ENCODE results near the gene SPATA6L.
"Not testable (repeated sequence)": the region's sequence is repeated elsewhere in the genome, so short reads cannot be mapped to it uniquely, and the experiment has no call there.

SPATA6L gene

GRCh38 chr9:4679268-4680172 is 13.2 kb upstream of the SPATA6L start, which contains the start of gene CDC37L1:
TSS of gene CDC37L1 (plus strand) at chr9:4679569. CDS start at chr9:4679768, 199 bp downstream.
- DNase-seq (ENCODE audit: low read depth, low spot score): peak; percentile 81
- H3K27ac ChIP-seq: peak within 1 kb of the TSS; percentile 92

DNA sequence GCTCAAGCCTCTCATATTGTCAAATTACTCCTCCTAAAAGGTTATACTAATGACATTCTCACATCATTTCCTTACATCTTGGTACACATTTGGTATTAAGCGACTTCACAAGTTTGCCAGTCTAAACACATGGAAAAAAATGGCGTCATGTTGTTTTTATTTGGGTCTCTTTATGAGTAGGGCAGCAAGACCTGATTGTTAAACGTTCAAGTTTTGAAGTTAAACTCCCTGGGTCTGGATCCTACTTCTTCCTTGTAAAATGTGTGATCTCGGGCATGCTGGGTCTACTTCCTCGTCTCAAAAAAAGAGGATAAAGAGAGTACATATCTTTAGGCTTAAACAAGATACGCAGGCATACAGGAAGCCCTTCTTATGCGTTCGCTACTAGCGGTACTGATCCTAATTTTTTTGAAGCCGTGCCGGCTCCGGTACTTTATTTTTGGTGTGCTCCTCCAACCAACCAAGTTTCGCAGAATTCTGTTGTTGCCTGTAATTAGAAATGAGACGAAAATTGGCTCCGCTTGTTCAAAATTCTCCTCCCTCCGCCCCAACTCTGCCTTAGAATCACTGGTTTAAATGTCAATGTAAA is 12.5 kb upstream of the SPATA6L start:
- H3K27ac ChIP-seq: peak overlapping the region; percentile 92
- no peak for DNase-seq (ENCODE audit: low read depth, low spot score)

- no peak for DNase-seq (ENCODE audit: low read depth, low spot score)
- H3K27ac ChIP-seq: peak overlapping the region; percentile 92
These were observed 11.1 kb upstream of the SPATA6L start for GRCh38 chr9:4677392-4677791.

GRCh38 chr9:4674783-4675182 is 8.5 kb upstream of the SPATA6L start:
- peak overlapping the region; percentile 45 for H3K27ac ChIP-seq
- DNase-seq (ENCODE audit: low read depth, low spot score): peak; percentile 48

GRCh38 chr9:4671737-4672136 is 5.5 kb upstream of the SPATA6L start:
- no peak for DNase-seq (ENCODE audit: low read depth, low spot score)
- no peak overlapping the region for H3K27ac ChIP-seq

- no peak overlapping the region for H3K27ac ChIP-seq
- DNase-seq (ENCODE audit: low read depth, low spot score): no peak
These were observed 4.3 kb upstream of the SPATA6L start for GRCh38 chr9:4670591-4670990.

DNA sequence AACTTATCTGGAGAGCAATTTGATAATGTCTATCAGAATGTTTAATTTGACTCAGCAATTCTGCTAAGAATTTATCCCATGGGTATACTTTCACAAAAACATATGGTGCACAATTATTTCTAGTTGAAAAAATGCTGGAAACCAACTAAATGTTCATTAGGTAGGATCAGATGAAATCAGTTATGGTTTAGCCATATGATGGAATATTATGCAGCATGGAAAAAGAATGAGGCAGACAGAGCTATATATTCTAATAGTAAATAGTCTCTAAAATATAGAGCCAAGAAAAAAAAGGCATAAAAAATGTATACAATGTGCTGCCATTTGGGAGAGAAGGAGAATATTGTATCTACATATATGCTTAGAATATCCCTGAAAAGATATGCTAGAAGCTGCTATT is 3.6 kb upstream of the SPATA6L start:
- DNase-seq (ENCODE audit: low read depth, low spot score): no peak
- no peak overlapping the region for H3K27ac ChIP-seq

DNA sequence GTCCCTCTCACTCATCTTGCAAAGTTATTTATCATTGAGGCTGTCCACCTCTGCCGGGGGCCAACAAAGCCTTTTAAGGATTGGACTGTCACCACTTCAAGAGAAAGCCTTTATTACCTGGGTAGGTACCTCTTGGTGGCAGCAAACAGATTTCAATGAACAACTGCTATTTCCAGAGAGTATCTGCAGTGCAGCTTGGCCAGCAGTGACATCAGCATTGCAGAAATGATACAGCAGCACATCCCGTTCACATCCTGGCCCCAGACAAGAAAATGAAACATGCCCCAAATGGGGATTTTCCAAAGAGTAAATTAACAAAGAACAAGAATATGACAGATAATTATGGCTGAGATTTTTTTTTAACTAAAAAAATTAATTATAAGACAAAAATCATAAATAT is 2.3 kb upstream of the SPATA6L start:
- DNase-seq (ENCODE audit: low read depth, low spot score): no peak

DNA sequence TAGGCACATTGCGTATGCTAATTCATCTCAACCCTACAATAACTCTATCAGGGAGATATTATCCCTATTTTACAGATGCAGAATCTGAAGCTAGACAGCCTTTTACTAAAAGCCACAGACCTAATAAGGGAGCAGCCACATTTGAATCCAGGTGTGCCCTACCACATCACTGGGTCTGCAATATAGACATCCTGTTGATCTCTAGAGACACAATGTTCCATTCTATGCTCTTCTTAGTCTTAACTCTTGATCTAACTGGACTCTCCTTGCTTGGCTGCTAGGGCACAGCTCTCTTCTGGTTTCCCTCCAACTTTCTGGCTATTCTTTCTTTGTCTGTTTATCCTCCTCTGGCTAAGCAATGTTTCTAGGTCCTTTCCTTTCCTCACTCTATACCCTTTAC is 1.4 kb upstream of the SPATA6L start:
- no peak overlapping the region for H3K27ac ChIP-seq
- DNase-seq (ENCODE audit: low read depth, low spot score): no peak

More for the DNA sequence above, 2.3 kb upstream of the SPATA6L start:
- H3K27ac ChIP-seq: no peak overlapping the region

DNA sequence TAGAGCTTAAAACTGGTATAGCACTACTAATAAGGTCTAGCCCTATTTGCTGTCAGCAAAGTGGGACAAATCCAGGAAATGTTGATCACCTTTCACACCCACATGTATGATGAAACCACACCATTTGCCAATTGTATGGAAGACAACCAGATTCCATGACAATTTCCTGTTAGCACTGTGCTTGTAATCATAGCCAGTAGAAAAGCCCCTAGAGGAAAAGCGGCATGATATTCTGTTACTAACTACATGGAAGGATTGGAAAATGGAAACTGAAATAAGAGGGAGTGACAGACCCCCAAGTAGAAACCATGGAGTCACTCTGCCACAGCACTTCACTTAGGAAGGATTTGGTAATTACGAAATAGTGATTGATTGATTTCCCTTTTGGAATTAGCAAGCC is 923 bp downstream of the SPATA6L start:
- H3K27ac ChIP-seq: peak overlapping the region; percentile 75
- DNase-seq (ENCODE audit: low read depth, low spot score): no peak

DNA sequence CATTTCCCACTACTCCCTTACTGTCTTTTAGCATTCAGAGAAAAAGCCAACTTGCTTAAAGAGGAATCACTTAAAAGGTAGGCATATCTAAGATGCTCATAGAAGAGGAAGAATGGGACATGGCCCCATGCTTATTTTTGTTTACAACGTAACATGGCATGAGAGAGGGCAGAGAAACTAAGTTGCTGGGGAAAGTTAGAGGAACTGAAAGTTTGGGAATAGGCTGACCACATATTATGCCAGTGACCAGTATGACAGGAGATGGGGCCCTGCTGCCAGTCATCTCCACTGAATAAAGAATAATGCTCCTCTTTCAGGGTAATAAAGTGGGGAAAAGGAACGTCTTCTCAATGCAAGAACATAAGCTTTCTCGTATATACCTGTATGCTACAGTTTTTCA is 2.3 kb downstream of the SPATA6L start:
- DNase-seq (ENCODE audit: low read depth, low spot score): no peak
- H3K27ac ChIP-seq: peak overlapping the region; percentile 75

DNA sequence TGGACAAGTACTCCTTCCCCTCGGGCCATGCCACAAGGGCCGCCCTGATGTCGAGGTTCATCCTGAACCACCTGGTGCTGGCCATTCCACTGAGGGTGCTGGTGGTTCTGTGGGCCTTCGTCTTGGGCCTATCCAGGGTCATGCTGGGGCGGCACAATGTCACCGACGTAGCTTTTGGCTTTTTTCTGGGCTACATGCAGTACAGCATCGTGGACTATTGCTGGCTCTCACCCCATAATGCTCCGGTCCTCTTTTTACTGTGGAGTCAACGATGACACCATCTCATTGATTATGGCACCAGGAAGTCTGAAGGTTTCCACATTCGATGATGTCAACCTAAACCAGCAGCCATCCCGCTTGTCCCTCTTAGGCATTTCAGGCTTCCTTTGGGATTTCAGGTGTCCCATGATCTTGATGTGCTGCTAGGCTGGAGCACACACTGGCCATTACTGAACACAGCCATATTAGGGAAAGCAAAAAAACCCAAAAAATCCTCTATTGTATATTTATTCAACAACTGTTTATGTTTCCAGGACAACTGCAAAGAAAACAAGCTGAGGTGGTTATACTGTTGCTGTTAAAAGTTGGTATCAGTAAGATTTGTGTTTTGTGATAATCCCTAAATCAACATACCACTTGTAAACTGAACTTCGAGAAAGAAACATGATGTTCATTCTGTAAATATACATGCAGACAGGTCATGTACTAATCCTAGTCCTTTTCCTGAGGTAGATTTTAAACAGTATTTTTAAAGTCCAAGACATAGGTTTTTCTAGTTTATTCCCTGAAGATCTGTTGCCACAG is 3.1 kb downstream of the SPATA6L start:
- DNase-seq (ENCODE audit: low read depth, low spot score): no peak
- peak overlapping the region; percentile 75 for H3K27ac ChIP-seq

DNA sequence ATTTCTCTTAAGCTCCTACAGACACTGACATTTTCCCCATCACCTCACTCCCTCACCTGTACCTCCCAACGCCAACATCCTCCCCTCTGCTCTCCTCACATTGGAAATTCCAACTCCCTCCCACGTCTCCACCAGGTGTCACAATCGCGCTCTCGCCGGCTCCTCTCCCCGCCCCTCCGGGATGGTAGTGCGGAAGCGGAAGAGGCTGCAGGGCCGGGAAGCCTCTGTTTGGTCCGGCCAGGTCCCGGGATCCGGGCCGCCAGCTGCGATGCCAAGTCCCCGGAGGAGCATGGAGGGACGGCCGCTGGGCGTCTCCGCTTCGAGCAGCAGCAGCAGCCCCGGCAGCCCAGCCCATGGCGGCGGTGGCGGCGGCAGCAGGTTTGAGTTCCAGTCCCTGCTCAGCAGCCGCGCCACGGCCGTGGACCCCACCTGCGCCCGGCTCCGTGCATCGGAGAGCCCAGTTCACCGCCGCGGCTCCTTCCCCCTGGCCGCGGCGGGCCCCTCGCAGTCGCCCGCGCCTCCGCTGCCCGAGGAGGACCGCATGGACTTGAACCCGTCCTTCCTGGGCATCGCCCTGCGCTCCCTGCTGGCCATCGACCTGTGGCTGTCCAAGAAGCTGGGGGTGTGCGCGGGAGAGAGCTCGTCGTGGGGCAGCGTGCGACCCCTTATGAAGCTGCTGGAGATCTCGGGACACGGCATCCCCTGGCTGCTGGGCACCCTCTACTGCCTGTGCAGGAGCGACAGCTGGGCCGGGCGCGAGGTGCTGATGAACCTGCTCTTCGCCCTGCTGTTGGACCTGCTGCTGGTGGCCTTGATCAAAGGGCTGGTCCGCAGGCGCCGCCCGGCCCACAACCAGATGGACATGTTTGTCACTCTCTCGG is 3.9 kb downstream of the SPATA6L start, which contains the start of gene PLPP6:
Gene PLPP6, plus strand, starts transcription at position 187 of the 881 bp plus-strand sequence. Its CDS starts 82 bp downstream, at position 269.
- peak; percentile 58 for DNase-seq (ENCODE audit: low read depth, low spot score)
- H3K27ac ChIP-seq: peak within 1 kb of the TSS; percentile 75

GRCh38 chr9:4661611-4662010 is 4.7 kb downstream of the SPATA6L start:
- peak overlapping the region; percentile 75 for H3K27ac ChIP-seq
- no peak for DNase-seq (ENCODE audit: low read depth, low spot score)

DNA sequence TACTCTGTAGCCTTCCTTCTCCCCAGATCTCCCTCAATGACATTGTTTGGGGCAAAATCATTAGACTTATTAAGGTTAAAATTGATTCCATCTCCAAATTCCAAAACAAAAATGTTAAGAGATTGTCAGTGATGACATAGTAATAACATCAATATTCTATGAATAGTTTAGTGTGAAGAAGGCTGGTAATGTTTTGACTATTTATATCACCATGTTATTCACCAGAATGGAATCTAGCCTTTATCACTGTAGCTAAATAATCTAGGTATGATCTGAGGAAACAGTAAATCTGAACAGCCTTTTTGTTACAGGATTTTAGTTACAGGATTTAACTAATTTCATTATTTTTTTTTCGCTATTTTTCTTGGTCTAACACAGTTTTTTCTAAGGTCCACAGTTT is 5.1 kb downstream of the SPATA6L start:
- H3K27ac ChIP-seq: peak overlapping the region; percentile 75

DNA sequence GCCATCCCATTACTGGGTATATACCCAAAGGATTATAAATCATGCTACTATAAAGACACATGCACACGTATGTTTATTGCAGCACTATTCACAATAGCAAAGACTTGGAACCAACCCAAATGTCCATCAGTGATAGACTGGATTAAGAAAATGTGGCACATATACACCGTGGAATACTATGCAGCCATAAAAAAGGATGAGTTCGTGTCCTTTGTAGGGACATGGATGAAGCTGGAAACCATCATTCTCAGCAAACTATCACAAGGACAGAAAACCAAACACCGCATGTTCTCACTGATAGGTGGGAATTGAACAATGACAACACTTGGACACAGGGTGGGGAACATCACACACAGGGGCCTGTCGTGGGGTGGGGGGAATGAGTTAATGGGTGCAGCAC is 5.6 kb downstream of the SPATA6L start:
- DNase-seq (ENCODE audit: low read depth, low spot score); H3K27ac ChIP-seq: not testable (repeated sequence)

More for the DNA sequence above, 5.1 kb downstream of the SPATA6L start:
- DNase-seq (ENCODE audit: low read depth, low spot score): no peak

DNA sequence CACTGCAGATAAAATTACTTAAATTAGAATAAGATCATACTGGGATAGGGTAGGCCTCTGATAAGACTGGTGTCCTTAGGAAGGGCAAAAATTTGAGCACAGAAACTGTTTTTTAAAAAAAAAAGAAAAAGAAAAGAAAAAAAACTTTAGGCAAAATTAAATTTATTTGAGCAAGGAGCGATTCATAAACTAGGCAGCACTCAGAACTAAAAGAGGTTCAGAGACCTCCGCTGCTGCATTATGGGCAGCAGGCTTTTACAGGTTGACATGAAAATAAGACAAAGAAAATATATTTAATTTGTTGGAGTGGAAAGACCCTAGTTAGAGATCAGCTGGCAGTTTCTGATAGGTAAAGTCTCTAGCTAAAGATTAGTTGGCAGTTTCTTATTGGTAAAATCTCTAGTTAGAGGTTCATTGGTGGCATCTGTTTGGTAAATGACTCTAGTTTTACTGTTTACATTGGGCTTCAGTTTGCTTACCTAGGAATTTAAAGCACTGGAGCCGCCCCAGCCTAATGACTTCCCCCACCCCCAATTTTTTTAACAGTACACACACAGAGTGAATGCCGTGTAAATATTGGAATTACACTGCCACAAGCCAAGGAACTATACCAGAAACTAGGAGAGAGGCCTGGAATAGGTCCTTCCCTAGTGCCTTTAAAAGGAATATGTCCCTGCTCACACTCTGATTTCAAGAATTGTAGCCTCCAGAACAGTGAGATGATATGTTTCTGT is 8.7 kb downstream of the SPATA6L start:
- H3K27ac ChIP-seq: no peak overlapping the region
- DNase-seq (ENCODE audit: low read depth, low spot score): no peak

- no peak for DNase-seq (ENCODE audit: low read depth, low spot score)
These were observed 9.7 kb downstream of the SPATA6L start for GRCh38 chr9:4656621-4657020.

DNA sequence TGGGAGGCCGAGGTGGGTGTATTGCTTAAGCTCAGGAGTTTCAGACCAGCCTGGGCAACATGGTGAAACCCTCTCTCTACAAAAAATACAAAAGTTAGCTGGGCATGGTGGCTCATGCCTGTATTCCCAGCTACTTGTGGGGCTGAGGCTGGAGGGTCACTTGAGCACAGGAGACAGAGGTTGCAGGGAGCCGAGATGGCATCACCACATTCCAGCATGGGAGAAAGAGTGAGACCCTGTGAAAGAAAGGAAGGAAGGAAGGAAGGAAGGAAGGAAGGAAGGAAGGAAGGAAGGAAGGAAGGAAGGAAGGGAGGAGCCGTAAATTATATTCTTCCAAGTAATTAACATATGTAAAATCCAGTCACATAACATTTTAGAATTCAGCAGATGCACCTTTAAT is 10.1 kb downstream of the SPATA6L start:
- not testable (repeated sequence) for DNase-seq (ENCODE audit: low read depth, low spot score)

More at GRCh38 chr9:4656621-4657020, 9.7 kb downstream of the SPATA6L start:
- H3K27ac ChIP-seq: no peak overlapping the region

More for the DNA sequence above, 10.1 kb downstream of the SPATA6L start:
- not testable (repeated sequence) for H3K27ac ChIP-seq
